Activated CD4-positive, alpha-beta T cell treated with anti-CD3 and anti-CD28 coated beads, Interleukin-2, amount 50 U/mL, for 4 hours (primary cell): Measurements from ENCODE around the gene KCTD13.
"Not testable (repeated sequence)": the region's sequence is repeated elsewhere in the genome, so short reads cannot be mapped to it uniquely, and the experiment has no call there.

Experiments used
- DNase-seq, 2 experiments: peaks; one replicate each; pipeline ENCODE4 v3.0.0-alpha.2; 2020

The KCTD13 gene

GRCh38 chr16:29906520-29907244 is 19.3 kb downstream of the KCTD13 start:
- DNase-seq = no peak

DNA sequence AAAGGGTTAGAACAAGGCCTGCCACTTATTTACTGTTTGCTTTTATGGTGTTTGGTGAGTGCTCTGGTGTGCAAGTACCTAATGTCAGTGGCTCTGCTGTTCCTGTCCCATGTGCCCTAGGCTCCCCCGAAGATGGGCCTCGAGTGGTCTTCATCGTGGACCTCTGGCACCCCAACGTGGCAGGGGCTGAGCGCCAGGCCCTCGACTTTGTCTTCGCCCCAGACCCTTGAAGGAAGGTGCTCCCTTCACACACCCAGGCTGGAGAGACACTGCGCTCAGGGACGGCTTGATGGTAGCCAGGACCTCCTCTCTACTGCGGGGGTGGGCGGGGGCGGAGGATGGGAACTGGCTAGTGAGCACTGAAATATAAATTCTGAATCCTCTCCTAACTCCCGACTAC is 20.4 kb downstream of the KCTD13 start:
- no peak for DNase-seq

GRCh38 chr16:29904947-29905346 is 21.1 kb downstream of the KCTD13 start:
- no peak for DNase-seq

DNA sequence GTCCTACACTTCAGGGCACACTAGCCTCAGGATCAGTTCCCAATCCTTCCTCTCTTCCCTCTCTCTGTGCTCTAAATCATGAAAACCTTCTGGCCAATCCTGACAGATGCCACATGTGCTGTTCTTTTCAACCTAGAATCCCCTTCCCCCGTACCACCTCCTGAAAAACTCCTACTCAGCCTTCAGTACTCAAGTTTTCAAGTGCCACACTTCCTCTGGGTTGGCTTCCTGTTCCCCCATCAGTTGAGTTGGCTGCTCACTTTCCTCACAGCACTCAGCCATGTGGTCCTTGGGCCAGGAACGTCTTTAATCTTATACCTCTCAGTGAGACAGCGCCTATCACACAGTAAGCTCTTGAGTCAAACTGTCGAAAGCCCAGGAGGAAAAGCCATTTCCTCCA is 22.4 kb downstream of the KCTD13 start:
- DNase-seq = no peak

GRCh38 chr16:29901607-29901945 is 24.4 kb downstream of the KCTD13 start:
- DNase-seq = no peak

- DNase-seq = no peak
Observed at GRCh38 chr16:29900888-29901606, 25.0 kb downstream of the KCTD13 start.

GRCh38 chr16:29900102-29900887 is 25.7 kb downstream of the KCTD13 start, which contains the start of gene ASPHD1:
Gene ASPHD1, plus strand, starts transcription at chr16:29900488. Its CDS starts 484 bp downstream, at chr16:29900972.
- peak; percentile 53 to 66 for DNase-seq

GRCh38 chr16:29899516-29900101 is 26.4 kb downstream of the KCTD13 start, which contains the start of gene SEZ6L2:
Gene SEZ6L2, minus strand, starts transcription at chr16:29899550. Its CDS starts 531 bp downstream, at chr16:29899019.
- peak in 1 of 2 experiments; percentile 70 for DNase-seq

- no peak for DNase-seq
Observed at GRCh38 chr16:29898804-29899515, 27.1 kb downstream of the KCTD13 start.

GRCh38 chr16:29898135-29898803 is 27.8 kb downstream of the KCTD13 start:
- DNase-seq = no peak

- no peak for DNase-seq
Observed at GRCh38 chr16:29897333-29897732, 28.7 kb downstream of the KCTD13 start.

DNA sequence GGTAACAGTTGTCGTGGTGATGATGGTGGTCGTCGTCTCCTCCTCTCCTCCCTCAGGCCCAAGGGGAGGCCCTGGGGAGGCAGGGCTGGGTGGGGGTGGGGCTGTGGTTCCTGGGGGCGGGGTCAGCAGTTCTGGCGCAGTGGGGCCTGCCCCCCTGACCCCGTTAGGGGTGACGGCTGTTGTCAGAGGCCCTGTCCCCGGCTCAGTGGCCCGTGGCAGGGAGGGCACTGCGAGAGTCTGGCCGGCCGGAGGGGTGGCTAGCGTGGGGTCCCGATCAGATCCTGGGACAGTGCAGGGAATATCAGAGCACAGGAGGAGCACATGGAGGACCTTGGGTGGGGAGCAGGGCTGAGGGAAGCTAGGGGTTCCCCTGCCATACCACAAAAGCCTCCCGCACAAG is 29.2 kb downstream of the KCTD13 start:
- DNase-seq = no peak

DNA sequence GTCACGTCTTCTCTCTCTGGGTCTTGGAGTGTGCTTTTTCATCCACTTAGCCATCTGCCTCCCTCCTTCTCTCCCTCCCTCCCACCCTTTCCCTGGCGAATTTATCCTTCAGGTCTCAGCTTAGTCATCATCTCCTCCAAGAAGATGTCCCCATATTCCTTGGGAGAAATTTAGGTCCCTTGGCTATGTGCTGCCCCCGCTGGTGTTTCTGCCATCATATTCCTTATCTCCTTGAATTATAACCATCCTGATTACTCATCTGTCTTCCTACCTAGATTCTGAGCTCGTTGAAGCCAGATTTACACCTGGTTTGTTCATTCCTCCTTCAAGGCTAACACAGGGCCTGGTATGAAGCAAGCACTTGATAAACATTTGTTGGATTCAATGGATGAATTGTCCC is 31.7 kb downstream of the KCTD13 start:
- no peak for DNase-seq

GRCh38 chr16:29893553-29893952 is 32.5 kb downstream of the KCTD13 start:
- no peak for DNase-seq

GRCh38 chr16:29892458-29892813 is 33.6 kb downstream of the KCTD13 start:
- DNase-seq = no peak

DNA sequence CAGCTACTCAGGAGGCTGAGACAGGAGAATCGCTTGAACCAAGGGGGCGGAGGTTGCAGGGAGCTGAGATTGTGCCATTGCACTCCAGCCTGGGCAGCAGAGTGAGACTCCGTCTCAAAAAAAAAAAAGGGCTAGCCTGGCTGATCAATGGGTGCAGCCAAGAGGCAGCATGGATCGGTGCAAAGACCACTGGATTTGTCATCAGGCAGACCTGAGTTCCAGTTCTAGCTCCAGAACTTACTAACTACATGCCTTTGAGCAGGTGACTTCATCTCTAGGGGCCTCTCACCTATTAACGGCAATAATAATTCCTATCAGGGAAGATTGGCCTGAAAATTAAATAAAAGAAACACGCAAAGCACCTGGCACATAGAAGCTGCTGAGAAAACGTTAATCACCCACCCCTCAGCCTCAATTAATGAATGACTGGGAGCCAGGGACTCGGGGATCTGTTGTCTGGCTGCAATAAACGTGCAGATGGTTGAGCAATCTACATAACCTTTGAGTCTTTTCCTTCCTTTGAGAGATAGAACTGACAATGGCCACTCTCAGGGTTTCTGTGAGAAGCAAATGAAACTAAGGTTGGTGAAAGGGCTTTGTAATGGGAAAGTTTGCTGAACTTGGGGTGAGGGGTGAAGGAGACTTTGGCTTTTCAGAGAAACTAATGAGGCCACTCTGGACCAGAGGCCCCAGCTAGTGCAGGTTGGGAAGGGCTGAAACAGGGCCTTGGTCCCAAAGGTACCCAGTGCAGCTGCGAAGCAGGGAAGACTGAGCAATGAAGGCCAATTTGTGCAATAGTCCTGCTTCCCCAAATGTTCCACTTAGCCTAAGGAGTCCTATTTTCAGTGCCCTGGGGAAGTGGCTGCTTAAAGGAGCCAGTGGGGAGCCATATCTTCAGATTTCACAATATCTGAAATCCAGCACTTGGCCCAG is 34.2 kb downstream of the KCTD13 start:
- DNase-seq = no peak

GRCh38 chr16:29889372-29889771 is 36.7 kb downstream of the KCTD13 start:
- not testable (repeated sequence) for DNase-seq

DNA sequence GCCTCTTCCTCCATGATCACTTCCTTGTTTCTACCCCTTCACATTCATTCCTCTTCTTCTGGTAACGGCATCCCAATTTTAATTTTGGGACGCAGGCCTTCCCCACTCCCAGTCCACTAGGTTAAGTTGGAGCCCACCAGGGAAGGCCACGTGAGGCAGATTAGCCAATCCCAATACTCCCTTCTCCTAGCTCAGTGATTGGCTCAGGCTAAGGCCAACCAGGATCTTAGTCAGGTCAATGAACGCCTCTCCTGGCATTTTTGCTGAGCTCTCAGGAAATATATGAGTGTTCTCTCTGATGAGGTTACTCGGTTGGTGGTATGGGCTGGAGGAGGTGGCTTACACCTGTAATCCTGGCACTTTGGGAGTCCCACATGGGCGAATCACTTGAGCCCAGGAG is 42.0 kb downstream of the KCTD13 start:
- DNase-seq = no peak

DNA sequence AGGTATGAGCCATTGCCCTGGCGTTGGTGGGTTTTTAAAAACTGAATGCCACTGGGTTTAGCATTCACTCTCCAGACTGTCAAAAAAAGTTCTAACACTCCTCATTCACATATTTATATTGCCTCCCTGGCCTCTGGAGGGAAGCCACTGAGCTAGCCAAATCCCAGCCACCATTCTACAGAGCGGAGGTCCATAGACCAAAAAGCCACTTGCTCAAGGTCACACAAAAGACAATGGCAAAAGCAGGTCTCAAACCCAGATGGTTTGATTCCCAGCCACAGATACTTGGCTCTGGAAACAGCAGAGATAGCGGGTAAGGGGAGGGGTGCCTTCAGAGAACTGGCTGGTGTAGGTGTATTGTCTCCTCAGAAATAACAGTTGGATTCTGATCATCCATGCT is 45.0 kb downstream of the KCTD13 start:
- no peak for DNase-seq

DNA sequence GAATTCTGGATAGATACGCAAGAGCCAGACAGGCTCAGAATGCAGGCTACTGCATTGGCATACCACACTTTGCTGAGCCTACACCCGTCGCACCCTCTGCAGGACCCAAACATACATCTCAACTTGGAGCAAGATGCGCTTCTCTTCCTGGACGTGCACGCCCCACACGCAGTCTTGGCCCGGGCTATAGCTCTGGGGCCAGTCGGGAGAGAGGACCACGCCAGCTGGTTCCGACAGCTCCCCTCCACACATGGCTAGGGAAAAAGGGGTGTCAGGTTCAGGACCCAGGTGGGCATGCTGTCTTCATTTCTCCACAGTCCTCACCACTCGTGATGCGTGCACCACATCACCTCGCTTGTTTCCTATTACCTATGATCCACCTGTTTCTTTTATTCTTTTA is 47.9 kb downstream of the KCTD13 start:
- DNase-seq = no peak
